Measurements from ENCODE around the gene KRT3.

KRT3 gene

DNA sequence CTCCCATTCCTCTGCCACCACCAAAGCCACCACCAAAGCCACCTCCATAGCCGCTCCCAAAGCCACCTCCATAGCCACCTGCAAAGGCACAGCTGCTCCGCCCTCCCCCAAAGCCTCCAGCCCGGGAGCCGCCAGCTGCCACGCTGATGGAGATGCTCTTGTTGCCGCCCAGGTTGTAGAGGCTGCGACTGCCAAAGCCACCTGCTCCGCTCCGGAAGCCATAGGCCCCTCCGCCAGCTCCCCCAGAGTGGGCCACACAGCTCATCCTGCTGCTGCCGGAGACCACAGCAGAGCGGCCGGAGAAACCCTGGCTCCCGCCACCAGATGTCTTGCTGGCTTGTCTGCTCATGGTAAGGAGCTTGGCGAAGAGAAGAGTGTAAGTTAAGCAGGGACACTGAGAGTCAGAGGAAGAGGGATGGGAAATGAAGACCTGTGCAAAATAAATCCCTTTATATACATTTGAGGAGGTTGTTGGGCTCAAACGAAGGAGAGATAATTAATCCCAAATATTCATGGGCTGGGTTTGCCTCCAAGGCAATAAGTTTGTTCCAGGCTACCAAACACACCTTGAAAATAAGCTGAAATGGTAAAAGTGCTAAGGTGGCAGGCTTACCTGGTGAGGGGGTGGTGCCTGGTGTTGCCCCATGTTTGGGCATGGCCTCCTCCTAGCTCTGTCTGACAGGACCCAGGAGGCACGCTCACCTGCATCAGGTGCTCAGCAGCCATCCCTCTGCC is at the start of gene KRT3:
Gene KRT3 (minus strand): TSS at position 424 of the 735 bp plus-strand sequence. CDS start 75 bp downstream, at position 349.
- Histone ChIP-seq H3K9me2 (replicated peaks; ENCODE audit: insufficient read depth, low read length) (no peaks in the 10 kb centered on the region), H2AFZ (ENCODE audit: low read length) (no peak within 1 kb of the TSS), H3F3A (ENCODE audit: insufficient read depth, low read length) (no peaks in the 10 kb centered on the region), H3K4me2 (ENCODE audit: low read depth, low read length) (no peak within 1 kb of the TSS), H3K36me3 (replicated peaks; ENCODE audit: insufficient read depth, low read length) (no peaks in the 10 kb centered on the region), H3K27ac (ENCODE audit: low read length) (no peak within 1 kb of the TSS), H3K9ac (ENCODE audit: low read length) (no peak within 1 kb of the TSS), H3K9me3 (replicated peaks; ENCODE audit: insufficient read depth, low read length) (no peaks in the 10 kb centered on the region), H3K4me3 (ENCODE audit: low read length) (no peak within 1 kb of the TSS), H4K20me1 (ENCODE audit: insufficient read depth, low read length) (no peaks in the 10 kb centered on the region), H3K4me1 (ENCODE audit: low read length) (no peaks in the 10 kb centered on the region), H3K27me3 (replicated peaks; ENCODE audit: insufficient read depth, low read length) (peaks cover 68% of the 10 kb centered on the region), H3K79me2 (ENCODE audit: low read length) (no peaks in the 10 kb centered on the region)
- TF ChIP-seq EZH2 (optimal IDR thresholded peaks at IDR 0.05; ENCODE audit: low read depth, low read length) (no peak), EZH2phosphoT487 (IDR thresholded peaks at IDR 0.05; ENCODE audit: low read length) (no peak), CTCF (IDR thresholded peaks at IDR 0.05; ENCODE audit: low read length) (no peak)
- no peak for DNase-seq

DNA sequence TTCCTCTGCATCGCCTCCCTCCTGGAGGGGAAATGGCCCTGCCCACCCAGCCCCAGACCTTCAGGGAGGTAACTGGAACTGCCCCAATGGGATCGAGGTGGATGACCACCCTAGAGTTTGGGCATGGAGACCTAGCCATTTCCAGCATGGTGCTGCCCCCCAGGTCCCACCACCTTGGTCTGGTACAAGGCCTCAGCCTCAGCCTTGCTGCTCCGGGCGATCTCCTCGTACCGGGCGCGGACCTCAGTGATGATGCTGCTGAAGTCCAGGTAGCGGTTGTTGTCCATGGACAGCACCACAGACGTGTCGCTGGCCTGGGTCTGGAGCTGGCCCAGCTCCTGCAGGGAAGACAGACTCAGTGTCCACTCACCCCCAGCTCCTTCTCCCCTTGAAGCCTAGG is 48.5 kb upstream of the KRT3 start:
- H3K9me2 ChIP-seq (replicated peaks; ENCODE audit: insufficient read depth, low read length) = no peaks in the 10 kb centered on the region
- no peaks in the 10 kb centered on the region for H3K9me3 ChIP-seq (replicated peaks; ENCODE audit: insufficient read depth, low read length)
- no peak overlapping the region for H3K4me2 ChIP-seq (ENCODE audit: low read depth, low read length)
- TF ChIP-seq CTCF (IDR thresholded peaks at IDR 0.05; ENCODE audit: low read length) (no peak), EZH2phosphoT487 (IDR thresholded peaks at IDR 0.05; ENCODE audit: low read length) (no peak), EZH2 (optimal IDR thresholded peaks at IDR 0.05; ENCODE audit: low read depth, low read length) (no peak)
- no peaks in the 10 kb centered on the region for H3K4me1 ChIP-seq (ENCODE audit: low read length)
- no peaks in the 10 kb centered on the region for H3K79me2 ChIP-seq (ENCODE audit: low read length)
- peaks cover 77% of the 10 kb centered on the region for H3K27me3 ChIP-seq (replicated peaks; ENCODE audit: insufficient read depth, low read length)
- H3K9ac ChIP-seq (ENCODE audit: low read length) = no peak overlapping the region
- no peak overlapping the region for H2AFZ ChIP-seq (ENCODE audit: low read length)
- H3F3A ChIP-seq (ENCODE audit: insufficient read depth, low read length) = no peaks in the 10 kb centered on the region
- H3K27ac ChIP-seq (ENCODE audit: low read length) = no peak overlapping the region
- DNase-seq = no peak
- no peaks in the 10 kb centered on the region for H4K20me1 ChIP-seq (ENCODE audit: insufficient read depth, low read length)
- H3K36me3 ChIP-seq (replicated peaks; ENCODE audit: insufficient read depth, low read length) = no peaks in the 10 kb centered on the region
- H3K4me3 ChIP-seq (ENCODE audit: low read length) = no peak overlapping the region

- Histone ChIP-seq H3K9ac (ENCODE audit: low read length) (no peak overlapping the region), H3K36me3 (replicated peaks; ENCODE audit: insufficient read depth, low read length) (no peaks in the 10 kb centered on the region), H2AFZ (ENCODE audit: low read length) (no peak overlapping the region), H3K27ac (ENCODE audit: low read length) (no peak overlapping the region), H3K79me2 (ENCODE audit: low read length) (no peaks in the 10 kb centered on the region), H3K4me2 (ENCODE audit: low read depth, low read length) (no peak overlapping the region), H3K9me2 (replicated peaks; ENCODE audit: insufficient read depth, low read length) (no peaks in the 10 kb centered on the region), H3K4me3 (ENCODE audit: low read length) (no peak overlapping the region), H3K27me3 (replicated peaks; ENCODE audit: insufficient read depth, low read length) (peaks cover 78% of the 10 kb centered on the region), H3F3A (ENCODE audit: insufficient read depth, low read length) (no peaks in the 10 kb centered on the region), H3K4me1 (ENCODE audit: low read length) (no peaks in the 10 kb centered on the region), H4K20me1 (ENCODE audit: insufficient read depth, low read length) (no peaks in the 10 kb centered on the region), H3K9me3 (replicated peaks; ENCODE audit: insufficient read depth, low read length) (no peaks in the 10 kb centered on the region)
- DNase-seq = no peak
- TF ChIP-seq EZH2phosphoT487 (IDR thresholded peaks at IDR 0.05; ENCODE audit: low read length) = no peak
- no peak for TF ChIP-seq EZH2 (optimal IDR thresholded peaks at IDR 0.05; ENCODE audit: low read depth, low read length)
- TF ChIP-seq CTCF (IDR thresholded peaks at IDR 0.05; ENCODE audit: low read length) = no peak
Measured at GRCh38 chr12:52839436-52840105, 43.7 kb upstream of the KRT3 start.

All from MM.1S (cell line).